ENCODE results near the gene B4GALT5. TPM values are rescaled to one million over a fixed set of nuclear protein-coding genes. Genes with fewer than 3 reads are reported as not detected.
A peak's percentile ranks its signal among the peaks of the same experiment; 100 is the strongest.

Gene B4GALT5
- polyA plus RNA-seq, 2 of the 4 experiments (the other 2 are of a cell fraction) = 84.0 to 88.7 TPM

DNA sequence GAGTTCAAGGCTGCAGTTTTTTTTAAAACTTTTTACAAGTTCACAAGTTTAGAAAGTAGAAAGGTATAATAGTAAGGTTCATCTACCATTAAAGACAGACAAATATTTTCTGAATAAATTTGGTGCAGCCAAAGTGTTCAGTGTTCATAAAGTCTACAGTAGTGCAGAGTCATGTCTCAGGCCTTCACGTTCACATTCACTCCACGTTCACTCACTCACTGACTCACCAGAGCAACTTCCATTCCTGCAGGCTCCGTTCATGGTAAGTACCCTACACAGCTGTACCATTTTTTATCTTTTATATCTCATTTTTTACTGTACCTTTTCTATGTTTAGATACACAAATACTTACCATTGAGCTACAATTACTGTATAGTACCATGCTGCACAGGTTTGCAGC lies 67.6 kb downstream of the B4GALT5 start:
- Histone ChIP-seq H3K9me3 (no peaks in the 10 kb centered on the region), H3K4me3 (no peak overlapping the region), H3K4me1 (peaks cover 52% of the 10 kb centered on the region), H3K27ac (peak overlapping the region in 1 of 2 experiments; percentile 59; a peak in 3 of 6 replicates), H3K4me2 (no peak overlapping the region)
- WGBS (ENCODE audit: missing lambda C conversion rate) = 67% methylated on average over 3 of the region's 3 CpGs
- ChIA-PET CTCF (interaction anchor here (1.4 to 1.5 kb wide), 2 partner anchors 12 to 29 kb away, joined by 4 to 6 read pairs; no protein-coding TSS in a partner anchor), POLR2A (no interaction called here)
- FAIRE-seq = no peak
- ATAC-seq = peak; percentile 61 to 64; a peak in 3 of 6 replicates
- TF ChIP-seq CBX8 (IDR thresholded peaks at IDR 0.05) (no peak), RFX5 (IDR thresholded peaks at IDR 0.05) (no peak), CTCF (IDR thresholded peaks at IDR 0.05) (no peak), HEYL (CRISPR knock-in tag; IDR thresholded peaks at IDR 0.05) (no peak), HOXB5 (CRISPR knock-in tag; IDR thresholded peaks at IDR 0.05) (no peak), CHD2 (IDR thresholded peaks at IDR 0.05; ENCODE audit: low read length, partially characterized antibody) (no peak), POLR2AphosphoS2 (conservative IDR thresholded peaks at IDR 0.05; ENCODE audit: low read length) (no peak), HOXA7 (CRISPR knock-in tag; IDR thresholded peaks at IDR 0.05) (no peak), SMC3 (IDR thresholded peaks at IDR 0.05) (no peak), CBX2 (IDR thresholded peaks at IDR 0.05; ENCODE audit: borderline replicate concordance, low read depth) (no peak), FOXS1 (CRISPR knock-in tag; IDR thresholded peaks at IDR 0.05) (no peak), RCOR1 (IDR thresholded peaks at IDR 0.05; ENCODE audit: low read depth, low read length) (no peak), HDAC2 (IDR thresholded peaks at IDR 0.05) (no peak)
- TF ChIP-seq, protein P1, sequence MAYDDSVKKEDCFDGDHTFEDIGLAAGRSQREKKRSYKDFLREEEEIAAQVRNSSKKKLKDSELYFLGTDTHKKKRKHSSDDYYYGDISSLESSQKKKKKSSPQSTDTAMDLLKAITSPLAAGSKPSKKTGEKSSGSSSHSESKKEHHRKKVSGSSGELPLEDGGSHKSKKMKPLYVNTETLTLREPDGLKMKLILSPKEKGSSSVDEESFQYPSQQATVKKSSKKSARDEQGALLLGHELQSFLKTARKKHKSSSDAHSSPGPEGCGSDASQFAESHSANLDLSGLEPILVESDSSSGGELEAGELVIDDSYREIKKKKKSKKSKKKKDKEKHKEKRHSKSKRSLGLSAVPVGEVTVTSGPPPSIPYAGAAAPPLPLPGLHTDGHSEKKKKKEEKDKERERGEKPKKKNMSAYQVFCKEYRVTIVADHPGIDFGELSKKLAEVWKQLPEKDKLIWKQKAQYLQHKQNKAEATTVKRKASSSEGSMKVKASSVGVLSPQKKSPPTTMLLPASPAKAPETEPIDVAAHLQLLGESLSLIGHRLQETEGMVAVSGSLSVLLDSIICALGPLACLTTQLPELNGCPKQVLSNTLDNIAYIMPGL (CRISPR knock-in tag; IDR thresholded peaks at IDR 0.05; ENCODE audit: borderline replicate concordance) = no peak
- DNase-seq (ENCODE audit: low read depth in 1 of 2, low spot score in 1 of 2) = no peak

GRCh38 chr20:49644980-49645565 lies 68.6 kb downstream of the B4GALT5 start:
- no peak for DNase-seq (ENCODE audit: low read depth in 1 of 2, low spot score in 1 of 2)
- Histone ChIP-seq H3K27ac (no peak overlapping the region), H3K9me3 (no peaks in the 10 kb centered on the region), H3K4me3 (no peak overlapping the region), H3K4me2 (no peak overlapping the region), H3K4me1 (peaks cover 47% of the 10 kb centered on the region)
- FAIRE-seq = no peak
- TF ChIP-seq, protein P2, sequence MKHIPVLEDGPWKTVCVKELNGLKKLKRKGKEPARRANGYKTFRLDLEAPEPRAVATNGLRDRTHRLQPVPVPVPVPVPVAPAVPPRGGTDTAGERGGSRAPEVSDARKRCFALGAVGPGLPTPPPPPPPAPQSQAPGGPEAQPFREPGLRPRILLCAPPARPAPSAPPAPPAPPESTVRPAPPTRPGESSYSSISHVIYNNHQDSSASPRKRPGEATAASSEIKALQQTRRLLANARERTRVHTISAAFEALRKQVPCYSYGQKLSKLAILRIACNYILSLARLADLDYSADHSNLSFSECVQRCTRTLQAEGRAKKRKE (CRISPR knock-in tag; IDR thresholded peaks at IDR 0.05; ENCODE audit: low read depth) = no peak
- TF ChIP-seq EP300 (IDR thresholded peaks at IDR 0.05) (no peak), SMC3 (IDR thresholded peaks at IDR 0.05) (no peak), ESRRA (IDR thresholded peaks at IDR 0.05; ENCODE audit: borderline replicate concordance, low read length) (no peak), RAD21 (conservative IDR thresholded peaks at IDR 0.05 in 1 of 2, IDR thresholded peaks at IDR 0.05 in 1 of 2) (no peak), RCOR1 (IDR thresholded peaks at IDR 0.05; ENCODE audit: low read depth, low read length) (no peak), CHD4 (IDR thresholded peaks at IDR 0.05; ENCODE audit: borderline replicate concordance) (no peak), ZFP36 (IDR thresholded peaks at IDR 0.05; ENCODE audit: borderline replicate concordance, partially characterized antibody) (no peak), HEYL (CRISPR knock-in tag; IDR thresholded peaks at IDR 0.05) (no peak), TP53 (CRISPR knock-in tag; IDR thresholded peaks at IDR 0.05) (no peak), MAFK (IDR thresholded peaks at IDR 0.05; ENCODE audit: partially characterized antibody) (no peak), CEBPB (IDR thresholded peaks at IDR 0.05) (no peak), REST (IDR thresholded peaks at IDR 0.05) (no peak), EHF (CRISPR knock-in tag; IDR thresholded peaks at IDR 0.05) (no peak), MAZ (IDR thresholded peaks at IDR 0.05; ENCODE audit: borderline replicate concordance, low read depth, low read length) (no peak), EHMT2 (IDR thresholded peaks at IDR 0.05; ENCODE audit: low read depth) (no peak), CBX8 (IDR thresholded peaks at IDR 0.05) (no peak), POLR2AphosphoS2 (conservative IDR thresholded peaks at IDR 0.05; ENCODE audit: low read length) (no peak)
- ChIA-PET POLR2A (no interaction called here), CTCF (interaction anchor here (0.9 to 1.9 kb wide), 4 partner anchors 12 to 36 kb away, joined by 3 to 5 read pairs (median 4); no protein-coding TSS in a partner anchor)
- 87% methylated on average over 5 of the region's 5 CpGs for WGBS (ENCODE audit: missing lambda C conversion rate)
- ATAC-seq = no peak

Measured in A549 (cell line).